ENCODE data around the gene BCAS3. TPM values are rescaled to one million over a fixed set of nuclear protein-coding genes. Genes with fewer than 3 reads are reported as not detected.
A peak's percentile ranks its signal among the peaks of the same experiment; 100 is the strongest.

The BCAS3 gene
- total RNA-seq, 1 donor from 2014 or later = 30.5 TPM

- Mint-ChIP-seq H3K27me3 (ENCODE audit: low read depth) (peaks cover 27% of the 10 kb centered on the region), H3K4me1 (peaks cover 40% of the 10 kb centered on the region), H3K4me3 (no peak overlapping the region), H3K27ac (ENCODE audit: unreplicated experiment) (no peak overlapping the region), H3K9me3 (no peaks in the 10 kb centered on the region), H3K36me3 (ENCODE audit: low read depth) (no peaks in the 10 kb centered on the region)
- DNase-seq (ENCODE audit: low read depth, low spot score) = no peak
- TF ChIP-seq CTCF (conservative IDR thresholded peaks at IDR 0.05) = no peak
Observed at GRCh38 chr17:61387011-61387410, 709.4 kb downstream of the BCAS3 start.

GRCh38 chr17:61387511-61388305 is 710.1 kb downstream of the BCAS3 start:
- peak overlapping the region; percentile 50 for H3K27ac Mint-ChIP-seq (ENCODE audit: unreplicated experiment)
- no peaks in the 10 kb centered on the region for H3K36me3 Mint-ChIP-seq (ENCODE audit: low read depth)
- H3K4me3 Mint-ChIP-seq = no peak overlapping the region
- TF ChIP-seq CTCF (conservative IDR thresholded peaks at IDR 0.05) = no peak
- no peak for DNase-seq (ENCODE audit: low read depth, low spot score)
- no peaks in the 10 kb centered on the region for H3K9me3 Mint-ChIP-seq
- peaks cover 43% of the 10 kb centered on the region for H3K4me1 Mint-ChIP-seq
- H3K27me3 Mint-ChIP-seq (ENCODE audit: low read depth) = peaks cover 33% of the 10 kb centered on the region

GRCh38 chr17:61388561-61389356 is 711.1 kb downstream of the BCAS3 start:
- H3K9me3 Mint-ChIP-seq = no peaks in the 10 kb centered on the region
- TF ChIP-seq CTCF (conservative IDR thresholded peaks at IDR 0.05) = no peak
- H3K27me3 Mint-ChIP-seq (ENCODE audit: low read depth) = peaks cover 43% of the 10 kb centered on the region
- H3K4me1 Mint-ChIP-seq = peaks cover 45% of the 10 kb centered on the region
- H3K27ac Mint-ChIP-seq (ENCODE audit: unreplicated experiment) = no peak overlapping the region
- DNase-seq (ENCODE audit: low read depth, low spot score) = no peak
- H3K4me3 Mint-ChIP-seq = no peak overlapping the region
- H3K36me3 Mint-ChIP-seq (ENCODE audit: low read depth) = no peaks in the 10 kb centered on the region

- peaks cover 56% of the 10 kb centered on the region for H3K4me1 Mint-ChIP-seq
- peak; percentile 87 for TF ChIP-seq CTCF (conservative IDR thresholded peaks at IDR 0.05)
- peaks cover 54% of the 10 kb centered on the region for H3K27me3 Mint-ChIP-seq (ENCODE audit: low read depth)
- DNase-seq (ENCODE audit: low read depth, low spot score) = peak; percentile 76
- H3K4me3 Mint-ChIP-seq = peak overlapping the region; percentile 31
- H3K9me3 Mint-ChIP-seq = no peaks in the 10 kb centered on the region
- H3K36me3 Mint-ChIP-seq (ENCODE audit: low read depth) = no peaks in the 10 kb centered on the region
- H3K27ac Mint-ChIP-seq (ENCODE audit: unreplicated experiment) = no peak overlapping the region
Observed at GRCh38 chr17:61389670-61390478, 712.2 kb downstream of the BCAS3 start.

GRCh38 chr17:61390479-61390791 is 712.8 kb downstream of the BCAS3 start:
- Mint-ChIP-seq H3K27me3 (ENCODE audit: low read depth) (peaks cover 57% of the 10 kb centered on the region), H3K4me3 (peak overlapping the region; percentile 31), H3K27ac (ENCODE audit: unreplicated experiment) (no peak overlapping the region), H3K36me3 (ENCODE audit: low read depth) (no peaks in the 10 kb centered on the region), H3K4me1 (peaks cover 56% of the 10 kb centered on the region), H3K9me3 (no peaks in the 10 kb centered on the region)
- no peak for DNase-seq (ENCODE audit: low read depth, low spot score)
- TF ChIP-seq CTCF (conservative IDR thresholded peaks at IDR 0.05) = no peak
